ENCODE data around the gene TRIP10.

- TF ChIP-seq CTCF (IDR thresholded peaks at IDR 0.05) (no peak), POLR2A (IDR thresholded peaks at IDR 0.05) (no peak)
These were observed 25.4 kb upstream of the TRIP10 start for GRCh38 chr19:6713773-6714692.
